NCI-H345 (cell line): ENCODE results near the gene CCDC57.

Source experiments
- DNase-seq: peaks from one replicate; lab custom pipeline; 2025; lab: John Stamatoyannopoulos, UW

The CCDC57 gene

DNA sequence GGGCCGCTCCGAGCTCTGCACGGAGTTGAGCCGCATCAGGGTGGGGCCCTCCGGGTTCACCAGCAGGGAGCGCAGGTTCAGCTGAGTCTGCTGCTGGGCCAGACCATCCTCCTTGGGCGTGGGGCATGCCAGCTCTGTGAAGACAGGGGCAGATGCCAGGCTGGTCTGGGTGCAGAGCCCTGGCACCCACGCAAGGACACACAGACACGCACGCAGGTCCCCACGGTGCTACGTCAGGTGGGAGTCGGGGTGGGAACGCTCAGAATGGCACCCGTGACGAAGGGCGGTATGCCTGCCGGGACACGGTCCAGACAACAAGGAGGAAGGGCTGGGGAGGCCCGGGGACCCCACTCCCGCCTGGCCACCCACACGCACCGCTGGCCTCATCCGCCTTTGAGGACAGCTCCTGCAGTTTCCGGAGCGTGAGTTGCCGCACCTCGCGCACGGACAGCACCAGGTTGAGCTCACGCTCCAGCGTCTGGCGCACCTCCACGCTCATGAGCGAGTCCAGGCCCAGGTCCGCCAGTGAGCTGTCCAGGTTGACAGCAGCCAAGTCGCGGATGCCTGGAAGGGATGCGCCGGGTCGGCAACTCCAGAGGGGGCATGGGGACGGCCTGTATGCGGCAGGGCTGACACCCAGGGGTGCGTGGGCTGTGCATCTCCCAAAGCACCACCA, 131.7 kb downstream of the CCDC57 start:
- DNase-seq, result no peak

DNA sequence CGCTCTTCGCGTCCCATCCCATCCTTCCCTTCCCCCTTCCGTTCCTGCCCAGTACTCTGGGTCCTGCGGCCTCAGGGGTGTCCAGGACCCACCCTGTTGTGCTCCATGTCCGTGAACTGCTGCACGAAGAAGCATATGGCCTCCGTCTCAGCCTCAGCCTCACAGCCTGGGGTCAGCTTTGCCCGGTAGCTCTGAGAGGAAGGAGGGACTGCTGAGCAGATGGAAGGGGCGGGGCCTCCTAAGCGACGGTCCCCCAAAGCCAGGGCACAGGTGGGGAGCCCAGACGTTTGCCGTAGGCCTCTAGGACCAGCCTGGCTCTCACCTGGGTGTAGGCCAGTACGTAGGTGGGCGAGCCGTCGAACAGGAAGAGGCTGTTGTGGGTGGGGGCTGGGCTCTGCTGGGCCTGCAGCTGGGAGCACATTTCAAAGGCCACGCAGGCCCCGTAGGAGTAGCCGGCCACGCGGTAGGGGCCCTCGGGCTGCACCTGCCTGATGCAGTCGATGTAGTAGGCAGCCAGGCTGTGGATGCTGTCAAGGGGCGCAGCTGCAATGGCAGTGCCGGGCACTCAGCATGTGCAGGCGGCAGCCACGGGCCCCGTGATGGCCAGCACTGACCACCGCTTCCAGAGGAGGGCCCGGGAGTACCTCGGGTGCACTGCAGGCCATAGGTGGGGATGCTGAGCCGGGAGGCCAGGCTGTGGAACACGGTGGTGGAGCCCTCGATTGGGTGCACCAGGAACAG, 132.4 kb downstream of the CCDC57 start:
- no peak for DNase-seq

DNA sequence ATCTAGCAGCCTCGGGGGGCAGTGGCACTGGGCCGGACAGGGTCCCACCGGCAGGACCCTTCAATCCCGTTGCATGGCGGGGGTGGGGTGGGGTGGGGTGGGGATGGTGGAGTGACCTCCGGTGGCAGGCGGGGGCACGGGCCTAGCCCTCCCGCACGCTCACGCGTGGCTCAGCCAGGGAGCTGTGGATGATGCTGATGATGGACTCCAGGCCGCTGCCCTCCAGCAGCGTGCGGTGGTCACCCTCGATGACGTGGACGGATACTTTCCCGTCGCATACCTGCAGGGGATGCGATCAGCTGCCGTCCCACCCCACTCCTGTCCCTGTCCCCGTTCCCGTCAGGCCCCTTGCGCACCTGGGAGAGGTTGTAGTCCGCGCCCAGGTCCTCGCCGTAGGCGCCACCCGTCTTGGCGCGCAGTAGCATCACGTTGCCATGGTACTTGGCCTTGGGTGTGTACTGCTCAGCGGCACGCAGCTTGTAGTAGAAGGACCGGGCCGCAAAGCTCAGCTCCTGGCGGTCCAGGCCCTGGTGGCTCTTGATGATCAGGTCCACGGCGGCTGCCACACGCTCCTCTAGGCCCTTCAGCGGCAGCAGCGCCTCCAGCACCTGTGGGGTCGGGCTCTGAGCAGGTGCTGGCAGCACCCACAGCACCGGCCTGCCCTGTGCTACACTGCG, 133.5 kb downstream of the CCDC57 start:
- DNase-seq, result no peak

DNA sequence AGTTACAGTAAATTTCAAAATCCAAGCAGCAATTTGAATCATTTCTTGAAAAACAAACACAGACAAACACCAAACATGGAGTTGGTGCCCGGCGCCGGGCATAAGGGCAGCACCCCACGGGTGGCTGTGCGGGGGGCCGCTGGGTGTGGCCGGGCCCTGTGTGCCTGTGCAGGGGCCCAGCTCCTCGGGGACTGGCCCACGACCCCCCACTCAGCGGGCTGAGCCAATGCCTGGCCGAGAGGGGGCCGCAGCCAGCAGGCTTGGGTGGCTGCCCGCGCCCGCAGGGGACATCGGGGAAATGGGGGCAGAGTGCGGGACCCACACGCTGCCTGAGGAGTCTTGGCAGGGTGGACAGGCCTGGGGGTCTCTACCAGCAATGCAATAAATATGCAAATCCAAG, 134.2 kb downstream of the CCDC57 start:
- no peak for DNase-seq

DNA sequence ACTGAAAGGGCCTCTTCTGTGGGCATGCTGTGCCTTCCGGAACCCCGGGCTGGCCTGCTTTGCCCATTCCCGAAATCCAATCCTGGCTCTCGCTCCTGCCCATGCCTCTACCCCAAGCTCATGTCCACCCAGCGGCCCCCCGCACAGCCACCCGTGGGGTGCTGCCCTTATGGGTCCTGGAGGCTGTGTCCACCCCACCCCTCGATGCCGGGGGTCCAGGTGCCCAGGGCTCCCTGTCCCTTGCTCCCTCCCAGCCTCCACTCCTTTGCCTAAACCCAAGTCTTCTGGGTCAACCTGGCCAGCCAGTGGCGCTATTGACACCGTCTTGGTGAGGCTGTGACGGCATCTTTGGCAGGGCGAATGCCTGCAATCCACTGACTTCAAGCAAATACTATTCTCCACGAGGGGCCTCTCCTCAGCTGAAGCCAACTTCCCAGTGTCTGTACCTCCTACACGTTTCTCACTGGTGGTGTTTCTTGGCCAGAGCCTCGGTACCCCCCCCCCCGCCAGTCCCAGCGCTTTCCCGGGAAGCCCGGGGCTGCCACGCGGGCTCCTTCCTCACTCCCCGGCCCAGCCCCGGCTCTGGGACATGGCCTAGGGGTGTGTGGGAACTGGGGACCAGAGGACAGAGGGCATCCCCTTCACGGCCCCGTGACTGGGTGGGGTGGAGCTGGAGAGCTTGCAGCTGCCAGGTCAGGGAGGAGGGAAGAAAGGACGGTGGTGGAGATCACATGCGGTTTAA, 134.9 kb downstream of the CCDC57 start:
- no peak for DNase-seq

DNA sequence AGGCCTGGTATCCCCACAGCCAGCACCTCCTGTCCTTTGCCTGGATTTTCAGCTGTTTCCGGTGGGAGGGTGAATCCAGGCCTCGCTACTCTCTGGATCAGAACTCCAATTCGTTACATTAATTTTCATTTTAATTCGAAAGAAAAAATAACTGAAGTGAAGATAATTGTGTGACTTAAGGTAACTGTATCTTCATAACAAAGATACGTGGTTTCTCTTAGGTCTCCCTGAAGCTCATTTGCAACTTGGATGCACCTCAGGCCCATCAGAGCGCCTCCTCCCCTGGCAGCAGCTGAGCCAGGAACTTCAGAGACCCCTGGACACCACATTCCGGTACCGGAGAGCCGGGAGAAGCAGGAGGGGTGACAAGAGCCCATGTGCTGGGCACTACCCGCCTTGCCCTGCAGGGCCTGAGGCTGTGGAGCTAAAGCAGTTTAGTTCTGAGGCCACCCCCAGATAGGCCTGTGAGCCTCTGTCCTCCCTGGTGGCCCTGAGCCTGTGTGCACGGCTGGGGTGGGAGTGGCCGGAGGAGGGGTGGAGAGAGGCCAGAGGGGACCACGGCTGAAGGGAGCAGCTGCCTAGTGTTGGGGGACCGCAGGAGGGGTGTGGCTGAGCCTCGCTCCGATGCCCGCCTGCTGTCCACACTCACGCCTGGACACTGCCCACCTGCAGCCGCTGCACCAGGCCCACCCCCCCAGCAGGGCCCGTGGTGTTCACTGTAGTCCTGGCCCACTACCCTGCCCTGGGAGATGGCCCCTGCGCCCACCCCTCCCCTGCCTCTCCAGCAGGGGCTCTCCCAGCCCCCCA, 135.7 kb downstream of the CCDC57 start:
- no peak for DNase-seq

DNA sequence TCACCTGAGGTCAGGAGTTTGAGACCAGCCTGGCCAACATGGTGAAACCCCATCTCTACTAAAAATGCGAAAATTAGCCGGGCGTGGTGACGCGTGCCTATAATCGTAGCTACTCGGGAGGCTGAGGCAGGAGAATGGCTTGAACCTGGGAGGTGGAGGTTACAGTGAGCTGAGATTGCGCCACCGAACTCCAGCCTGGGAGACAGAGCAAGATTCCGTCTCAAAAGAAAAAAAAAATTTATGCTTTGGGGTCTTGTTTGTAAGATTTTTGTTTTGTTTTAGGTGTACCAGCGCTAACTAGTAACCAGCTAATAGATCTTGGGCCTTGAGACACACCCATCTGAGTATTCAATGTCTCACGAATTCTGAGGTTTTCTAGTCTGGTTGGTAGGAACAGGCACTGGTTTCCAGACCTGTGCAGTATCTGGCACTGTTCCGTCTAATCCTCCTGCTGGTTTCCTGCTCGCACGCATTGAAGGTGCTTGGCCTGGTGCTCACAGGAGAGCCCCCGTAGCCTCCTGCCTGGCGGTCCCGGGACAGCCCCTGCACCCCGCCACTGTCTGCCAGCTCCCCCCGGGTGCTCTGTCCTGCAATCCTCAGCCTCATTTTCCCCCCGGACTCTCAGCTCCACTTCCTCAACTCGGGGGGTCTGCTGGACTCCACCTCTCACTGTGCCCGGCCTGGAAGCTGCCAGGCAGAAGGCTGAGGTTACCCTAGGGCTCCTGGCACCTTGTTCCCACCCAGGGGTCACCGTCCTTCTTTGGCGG, 136.4 kb downstream of the CCDC57 start:
- no peak for DNase-seq

DNA sequence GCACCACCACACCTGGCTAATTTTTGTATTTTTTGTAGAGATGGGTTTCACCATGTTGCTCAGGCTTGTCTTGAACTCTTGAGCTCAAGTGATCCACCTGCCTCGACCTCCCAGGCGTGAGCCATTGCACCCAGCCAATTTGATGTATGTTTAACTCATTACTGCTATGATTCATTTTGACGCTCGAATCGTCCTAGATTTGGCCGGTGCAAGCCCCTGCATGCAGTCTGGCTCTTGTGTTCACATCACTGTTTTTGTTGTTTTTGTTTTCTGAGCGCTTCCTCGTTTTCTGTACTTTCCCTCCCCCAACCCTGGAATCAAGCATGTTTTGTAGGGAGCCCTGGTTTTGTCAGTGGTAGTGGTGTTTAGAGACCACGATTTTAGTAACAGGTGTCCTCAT, 139.2 kb downstream of the CCDC57 start:
- no peak for DNase-seq

DNA sequence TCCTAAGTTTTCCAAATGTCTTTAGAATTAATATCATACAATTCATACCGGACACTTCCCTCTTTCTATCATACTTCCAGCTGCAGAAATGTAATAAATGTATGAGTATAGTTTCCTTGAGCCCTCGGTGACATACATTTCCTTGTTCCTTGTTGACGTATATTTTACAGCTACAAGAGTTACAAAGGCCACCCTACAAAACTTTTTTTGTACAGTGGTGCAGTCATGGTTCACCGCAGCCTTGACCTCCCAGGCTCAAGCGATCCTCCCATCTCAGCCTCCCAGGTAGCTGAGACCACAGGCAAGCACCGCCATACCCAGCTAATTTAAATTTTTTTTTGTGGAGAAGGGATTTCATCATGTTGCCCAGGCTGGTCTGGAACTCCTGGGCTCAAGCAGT, 139.8 kb downstream of the CCDC57 start:
- no peak for DNase-seq

DNA sequence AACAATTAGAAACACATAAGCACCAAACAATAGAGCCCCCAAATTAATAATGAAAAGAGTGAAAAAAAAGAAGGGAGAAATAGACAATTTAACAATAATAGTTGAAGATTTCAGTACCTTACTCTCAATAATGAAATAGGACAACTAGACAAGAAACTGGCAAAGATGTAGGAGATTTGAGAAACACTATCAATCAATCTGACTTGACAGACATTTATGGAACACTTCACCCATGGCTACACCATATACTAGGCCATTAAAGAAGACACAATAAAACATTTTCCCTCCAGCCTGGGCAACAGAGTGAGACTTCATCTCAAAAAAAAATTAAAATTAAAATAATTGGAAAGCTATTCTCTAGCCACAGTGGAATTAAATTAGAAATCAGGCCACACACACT, 142.0 kb downstream of the CCDC57 start:
- no peak for DNase-seq

DNA sequence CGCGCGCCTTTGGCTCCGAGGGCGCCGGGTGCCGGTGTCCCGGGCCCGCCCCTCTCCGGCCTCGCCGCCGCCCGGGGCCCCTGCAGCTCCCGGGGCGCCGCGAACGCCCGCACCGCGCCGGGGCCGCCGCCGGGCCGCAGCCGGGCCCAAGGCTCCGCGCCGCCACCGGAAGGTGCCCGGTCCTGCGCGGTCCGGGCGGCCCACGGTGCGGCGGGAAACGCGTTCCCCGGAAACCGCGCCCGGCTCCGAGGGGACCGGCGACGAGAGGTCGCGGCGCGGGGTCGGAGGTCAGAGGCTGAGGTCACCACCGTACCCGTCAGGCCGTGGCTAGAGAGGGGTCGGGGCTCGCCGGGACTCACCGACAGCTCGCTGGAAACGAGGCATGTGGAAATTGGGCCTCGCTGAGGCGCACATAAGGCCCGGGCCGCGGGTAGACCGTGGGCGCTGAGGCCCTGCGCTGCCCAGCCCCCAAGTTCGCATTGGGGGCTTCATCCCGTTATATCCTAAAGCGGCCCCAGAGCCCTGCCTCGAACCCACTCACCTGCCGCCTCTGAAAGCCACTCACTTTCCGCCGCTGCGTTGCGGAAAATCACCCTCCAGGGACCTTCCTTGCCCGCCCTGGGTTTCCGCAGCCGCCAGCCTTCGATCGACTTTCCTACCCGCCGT, 146.9 kb downstream of the CCDC57 start, which contains the start of gene DUS1L:
Gene DUS1L (minus strand): TSS at position 167 of the 666 bp plus-strand sequence. CDS start 745 bp downstream, outside the sequence.
- peak; percentile 72 for DNase-seq

DNA sequence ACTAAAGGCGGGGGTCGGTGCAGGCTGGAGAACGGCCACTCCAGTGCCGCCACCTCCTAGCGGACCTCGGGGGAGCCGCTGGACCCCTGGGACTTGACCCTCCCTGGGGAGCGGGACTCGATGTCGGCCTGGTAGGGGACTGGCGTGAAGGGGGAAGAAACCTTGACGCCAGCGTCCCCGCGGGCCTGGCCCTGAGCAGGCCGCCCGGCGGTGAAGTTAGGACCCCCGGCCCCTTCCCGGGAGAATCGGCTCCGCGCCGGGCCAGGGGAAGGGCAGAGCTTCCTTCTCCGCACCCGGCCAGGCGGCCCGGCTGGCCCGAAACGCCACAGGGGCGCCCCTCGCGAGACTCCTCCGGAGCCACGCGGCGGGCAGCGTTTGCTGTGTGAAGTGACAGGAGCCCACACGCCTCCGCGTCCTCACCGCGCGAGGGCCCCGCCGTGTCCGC, 147.4 kb downstream of the CCDC57 start:
- DNase-seq, result no peak

DNA sequence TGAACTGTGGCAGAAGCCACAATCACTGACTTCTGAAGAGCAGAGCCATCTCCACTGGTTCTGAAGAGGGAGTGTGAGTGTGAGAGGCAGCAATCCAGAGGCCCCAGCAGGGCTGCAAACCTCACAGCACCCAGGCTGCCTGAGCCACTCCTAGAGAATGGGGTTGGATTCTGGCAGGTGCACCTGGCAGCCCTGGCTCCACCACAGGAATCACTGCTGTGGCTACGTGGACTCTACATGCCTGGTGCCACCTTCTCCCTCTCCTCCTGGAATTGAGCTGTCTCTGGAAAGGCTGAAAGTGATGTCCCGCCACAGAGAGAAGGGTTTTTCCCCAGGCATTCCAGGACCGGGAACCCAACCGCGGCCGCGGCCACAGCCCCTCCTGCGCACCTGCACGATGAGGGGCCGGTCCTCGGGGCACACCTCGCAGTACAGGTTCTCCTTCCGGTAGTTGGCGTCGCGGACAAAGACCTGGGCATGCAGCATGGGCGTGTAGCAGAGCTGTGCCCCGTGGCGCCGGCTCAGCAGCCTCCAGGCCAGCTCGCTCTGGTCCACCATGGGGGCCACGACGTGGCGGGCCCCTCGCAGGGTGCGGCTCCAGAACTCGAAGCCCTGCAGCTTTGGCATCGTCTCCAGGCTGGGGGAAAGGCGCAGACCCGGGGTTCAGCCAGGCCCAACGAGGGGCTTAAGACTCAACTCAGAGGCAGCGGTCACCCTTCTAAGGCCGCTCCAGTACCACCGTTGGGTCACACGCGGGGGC, 148.0 kb downstream of the CCDC57 start:
- peak; percentile 20 for DNase-seq

DNA sequence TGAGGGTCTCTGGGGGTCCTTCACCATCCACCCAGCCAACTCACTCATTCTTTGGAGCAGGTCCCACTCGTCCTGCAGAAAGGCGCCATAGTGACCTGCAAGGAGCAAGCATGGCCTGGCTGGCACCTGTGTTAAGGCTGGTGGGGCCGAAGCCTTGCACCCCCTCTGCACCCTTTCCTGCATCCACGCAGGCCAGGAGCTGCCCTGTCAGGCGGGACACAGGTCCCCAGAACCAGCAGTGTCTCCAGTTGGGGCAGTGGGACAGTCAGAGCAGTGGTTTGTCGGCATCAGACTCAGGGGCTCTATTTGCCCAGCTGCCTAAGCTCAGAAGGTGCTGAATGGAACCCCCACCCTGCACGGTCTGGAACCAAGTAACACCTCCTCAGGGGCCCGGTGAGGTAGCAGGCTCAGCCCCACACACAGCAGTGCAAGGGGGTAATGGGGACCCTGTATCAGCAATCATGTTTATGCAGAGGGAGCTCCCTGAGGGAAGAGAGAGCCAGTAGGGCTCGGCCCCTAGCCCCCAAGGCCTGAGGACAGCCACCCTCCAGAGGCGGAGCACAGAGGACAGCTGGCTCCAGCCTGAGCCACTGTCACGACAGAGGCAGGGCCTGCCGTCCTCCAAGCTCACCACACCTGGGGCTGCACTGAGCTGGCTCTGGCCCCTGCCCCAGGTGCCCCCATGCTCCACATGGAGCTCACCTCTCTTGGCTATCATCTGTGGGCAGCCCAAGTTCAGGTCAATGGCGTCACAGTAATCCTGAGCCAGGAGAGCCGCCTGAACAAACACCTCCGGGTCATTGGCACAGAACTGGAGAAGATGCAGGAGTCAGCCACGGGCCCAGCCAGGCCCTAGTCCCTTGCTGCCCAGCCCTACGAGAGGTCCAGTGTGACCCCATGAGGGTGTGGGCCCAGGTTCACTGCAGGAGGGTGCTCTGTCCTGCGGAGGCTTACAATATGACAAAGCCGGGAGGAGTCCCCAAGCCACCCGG, 148.9 kb downstream of the CCDC57 start:
- DNase-seq, result no peak

DNA sequence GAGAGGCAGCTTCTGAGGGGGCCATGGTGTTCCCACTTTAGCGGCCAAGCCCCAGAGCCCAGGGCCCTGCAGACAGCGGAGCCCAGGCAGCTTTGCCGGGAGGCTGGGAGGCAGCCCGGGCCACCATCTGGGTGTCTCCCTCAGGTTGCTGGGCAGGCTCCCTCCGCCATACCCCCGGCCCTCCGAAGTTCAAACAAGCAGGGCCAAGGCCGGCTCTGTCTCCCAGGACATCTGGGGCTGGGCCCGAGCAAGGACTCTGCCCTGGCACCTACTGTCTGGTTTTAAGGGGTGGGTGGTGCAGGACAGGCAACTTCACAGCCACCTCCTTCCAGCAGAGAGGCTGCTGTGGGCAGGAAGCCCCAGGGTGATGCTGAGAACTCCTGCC, 149.7 kb downstream of the CCDC57 start:
- no peak for DNase-seq

DNA sequence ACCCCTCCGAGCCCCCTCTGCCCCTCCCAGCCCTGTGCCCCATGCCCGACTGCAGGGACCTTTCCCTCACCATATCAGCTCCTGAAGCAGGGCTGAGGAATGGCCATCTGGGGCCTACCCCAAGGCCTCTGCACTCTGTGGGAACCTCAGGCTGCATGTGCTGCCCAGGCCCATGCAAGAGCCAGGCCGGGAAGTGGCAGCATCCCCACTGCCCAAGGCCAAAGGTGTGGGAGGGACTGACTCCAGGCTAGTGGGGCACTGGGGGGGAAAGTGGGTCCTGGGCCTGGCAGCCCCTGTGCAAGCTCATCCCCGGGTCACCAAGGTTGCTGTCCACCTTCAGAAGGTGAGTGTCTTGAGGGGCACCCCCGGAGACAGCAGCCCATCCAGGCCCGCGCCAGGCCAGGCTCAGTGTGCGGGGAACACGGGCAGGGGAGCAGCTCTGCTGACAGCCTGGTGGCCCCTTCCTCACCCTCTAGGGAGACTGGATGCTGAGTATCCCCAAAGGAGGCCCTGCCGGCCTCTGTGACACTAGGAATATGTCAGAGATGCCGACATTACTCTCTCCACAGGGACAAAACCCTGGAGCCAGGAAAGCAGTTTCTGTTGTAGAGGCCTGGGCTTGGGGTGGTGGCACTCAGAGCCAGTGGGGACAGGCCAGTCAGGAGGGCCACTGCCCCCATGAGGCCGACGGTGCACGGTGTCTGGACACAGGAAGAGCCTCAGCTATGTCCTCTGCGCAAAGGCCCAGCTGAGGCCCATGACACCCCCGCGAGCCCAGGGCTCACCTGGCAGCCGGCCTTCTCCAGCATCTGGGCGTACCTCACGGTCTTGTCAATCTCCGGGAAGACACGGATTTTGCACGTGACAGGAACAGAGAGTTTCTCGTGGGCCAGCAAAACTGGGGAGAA, 150.3 kb downstream of the CCDC57 start:
- DNase-seq, result no peak
